ENCODE results near the gene TPD52L1.

TPD52L1 gene

DNA sequence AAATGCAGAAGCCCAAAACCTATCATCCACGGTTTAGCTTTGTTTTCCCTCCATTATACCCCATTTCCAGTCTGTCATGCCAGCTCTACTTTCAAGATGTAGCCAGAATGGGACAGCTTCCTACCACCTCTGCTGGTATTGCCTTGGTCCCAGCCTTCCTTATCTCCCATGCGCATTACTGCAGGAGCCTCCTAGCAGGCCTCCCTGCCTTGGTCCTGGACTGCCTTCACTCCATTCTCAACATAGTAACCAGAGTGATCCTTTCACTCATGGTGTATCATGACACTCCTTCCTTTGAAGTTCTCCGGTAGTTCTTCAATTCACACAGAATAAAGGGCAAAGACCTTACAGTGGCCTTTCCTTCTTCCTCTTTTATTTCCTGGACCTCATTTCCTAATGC, 15.9 kb downstream of the TPD52L1 start:
- no peak for DNase-seq (ENCODE audit: low read depth)

GRCh38 chr6:125170376-125170775, 16.8 kb downstream of the TPD52L1 start:
- no peak overlapping the region for H3K4me3 ChIP-seq (ENCODE audit: low read depth, low read length)
- DNase-seq (ENCODE audit: low read depth): peak; percentile 66

More for the DNA sequence above, 15.9 kb downstream of the TPD52L1 start:
- H3K4me3 ChIP-seq (ENCODE audit: low read depth, low read length): no peak overlapping the region

GRCh38 chr6:125173341-125174095, 19.9 kb downstream of the TPD52L1 start:
- no peak for DNase-seq (ENCODE audit: low read depth)
- H3K4me3 ChIP-seq (ENCODE audit: low read depth, low read length): no peak overlapping the region

GRCh38 chr6:125174626-125175025, 21.1 kb downstream of the TPD52L1 start:
- H3K4me3 ChIP-seq (ENCODE audit: low read depth, low read length): no peak overlapping the region
- DNase-seq (ENCODE audit: low read depth): no peak

GRCh38 chr6:125175466-125176048, 22.0 kb downstream of the TPD52L1 start:
- DNase-seq (ENCODE audit: low read depth): no peak
- H3K4me3 ChIP-seq (ENCODE audit: low read depth, low read length): no peak overlapping the region

DNA sequence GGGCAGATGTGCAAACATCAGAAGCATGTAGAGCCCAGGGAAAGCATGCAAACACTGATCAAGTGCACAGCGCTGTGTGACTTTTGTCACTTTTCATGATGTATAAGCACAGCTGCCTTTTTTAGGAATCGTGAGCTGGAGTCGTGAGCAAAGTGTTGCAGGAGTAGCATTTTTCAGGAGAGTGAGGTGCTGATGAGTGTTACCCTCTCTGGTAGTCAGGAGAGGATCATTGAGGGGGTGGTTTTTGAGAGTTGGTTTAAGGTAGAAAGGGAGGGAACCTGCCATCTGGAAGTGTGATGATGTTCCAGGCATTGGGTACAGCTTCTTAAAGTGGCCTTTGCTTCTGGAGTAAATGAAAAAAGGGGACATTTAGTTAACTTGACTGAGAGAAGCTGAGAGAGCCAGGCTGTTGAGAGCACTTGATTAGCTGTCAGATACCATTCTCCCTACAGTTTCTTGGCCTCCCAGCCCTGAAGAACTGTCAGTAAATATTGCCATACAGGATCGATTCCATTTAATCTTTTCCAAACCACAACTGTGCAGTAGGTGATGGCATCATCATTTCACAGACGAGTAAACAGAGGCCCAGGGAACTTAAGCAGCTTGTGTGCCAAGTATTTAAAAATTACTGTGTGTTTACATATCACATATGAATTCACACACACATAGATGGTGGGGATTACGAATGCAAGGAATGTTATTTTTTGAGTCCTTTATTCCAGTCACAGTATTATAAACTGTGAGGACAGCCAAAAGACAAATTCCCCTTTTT, 28.9 kb downstream of the TPD52L1 start:
- no peak overlapping the region for H3K4me3 ChIP-seq (ENCODE audit: low read depth, low read length)
- DNase-seq (ENCODE audit: low read depth): no peak

GRCh38 chr6:125183391-125183790, 29.8 kb downstream of the TPD52L1 start:
- no peak for DNase-seq (ENCODE audit: low read depth)
- no peak overlapping the region for H3K4me3 ChIP-seq (ENCODE audit: low read depth, low read length)

DNA sequence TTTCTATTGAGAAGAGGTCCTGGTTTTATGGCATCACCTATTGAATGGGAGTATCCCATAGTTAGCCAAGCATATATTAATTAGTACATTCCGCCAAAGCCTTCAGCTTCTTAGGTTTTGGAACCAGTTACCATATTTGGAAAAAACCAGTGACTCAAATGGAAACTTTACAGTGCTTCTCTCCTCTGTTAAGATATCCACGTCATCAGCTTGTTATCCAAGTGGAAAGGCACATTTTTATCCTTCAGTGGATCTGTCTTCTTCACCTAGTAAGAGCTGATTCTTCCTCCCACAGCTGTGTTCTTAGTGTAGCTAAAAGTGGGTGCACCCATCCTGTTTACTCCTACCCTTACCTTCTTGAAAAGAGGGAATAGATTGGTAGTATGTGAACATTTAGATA, 34.5 kb downstream of the TPD52L1 start:
- DNase-seq (ENCODE audit: low read depth): no peak
- no peak overlapping the region for H3K4me3 ChIP-seq (ENCODE audit: low read depth, low read length)

DNA sequence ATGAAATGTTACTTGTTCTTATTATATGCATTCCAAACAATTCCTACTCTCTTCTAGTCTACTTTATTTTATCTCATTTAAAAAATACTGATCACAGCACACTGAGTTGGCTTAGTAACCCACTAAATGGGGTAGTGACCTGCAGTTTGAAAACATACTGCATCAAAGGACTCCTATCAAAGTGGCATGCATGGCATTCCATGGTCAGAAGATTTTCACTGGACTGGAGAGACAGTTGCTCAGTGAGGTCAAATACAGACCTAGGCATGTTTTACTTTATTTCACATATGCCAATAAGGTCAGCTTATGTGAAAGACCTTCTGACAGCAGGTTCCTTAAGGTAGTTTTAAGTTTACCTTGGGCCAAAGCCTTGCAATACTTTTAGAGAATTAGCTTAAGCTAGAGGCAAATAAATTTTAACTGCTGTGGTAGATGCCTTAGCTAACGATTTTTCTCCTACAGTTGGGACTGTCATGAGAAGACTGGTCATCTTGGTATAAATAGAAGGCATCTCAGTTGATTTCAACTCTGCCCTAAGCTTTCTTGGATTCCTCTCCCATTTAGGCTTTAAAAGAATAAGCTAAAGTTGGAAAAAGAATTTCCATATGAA, 35.1 kb downstream of the TPD52L1 start:
- H3K4me3 ChIP-seq (ENCODE audit: low read depth, low read length): no peak overlapping the region
- DNase-seq (ENCODE audit: low read depth): no peak

GRCh38 chr6:125189494-125189893, 35.9 kb downstream of the TPD52L1 start:
- H3K4me3 ChIP-seq (ENCODE audit: low read depth, low read length): no peak overlapping the region
- DNase-seq (ENCODE audit: low read depth): no peak

GRCh38 chr6:125190667-125191066, 37.1 kb downstream of the TPD52L1 start:
- DNase-seq (ENCODE audit: low read depth): no peak
- no peak overlapping the region for H3K4me3 ChIP-seq (ENCODE audit: low read depth, low read length)

DNA sequence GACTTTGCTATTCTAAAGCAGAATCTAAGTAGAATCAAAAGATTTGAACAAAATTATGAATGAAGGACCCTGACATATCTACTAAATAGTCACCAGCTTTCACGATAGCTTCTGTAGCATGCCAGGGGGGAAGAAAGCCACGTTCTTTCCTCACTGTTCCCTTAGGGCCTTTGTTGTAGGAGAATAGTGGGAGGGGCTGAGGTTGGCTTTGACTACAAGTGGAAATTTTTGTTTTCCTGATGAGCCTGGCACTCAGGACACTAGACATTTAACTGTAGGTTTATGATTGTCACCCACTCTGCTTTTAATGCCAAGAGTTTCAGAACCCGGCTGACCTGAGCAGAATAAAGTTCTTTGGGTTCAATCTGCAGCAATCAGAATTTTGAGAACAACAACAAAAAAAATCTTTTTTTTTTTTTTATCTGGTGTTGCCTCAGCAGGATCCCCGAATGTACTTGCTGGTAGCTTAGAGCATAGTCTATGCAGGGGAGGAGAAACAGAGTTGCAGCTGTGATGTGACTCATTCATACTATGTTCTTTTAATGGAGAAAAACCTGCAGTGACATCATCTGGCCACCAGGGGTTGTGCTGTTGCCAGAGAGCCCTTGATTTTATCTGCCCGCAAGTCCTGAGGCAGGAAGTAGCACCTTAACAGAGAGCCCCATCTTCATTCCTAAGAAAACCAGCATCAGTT, 38.5 kb downstream of the TPD52L1 start:
- no peak overlapping the region for H3K4me3 ChIP-seq (ENCODE audit: low read depth, low read length)
- DNase-seq (ENCODE audit: low read depth): peak; percentile 72

DNA sequence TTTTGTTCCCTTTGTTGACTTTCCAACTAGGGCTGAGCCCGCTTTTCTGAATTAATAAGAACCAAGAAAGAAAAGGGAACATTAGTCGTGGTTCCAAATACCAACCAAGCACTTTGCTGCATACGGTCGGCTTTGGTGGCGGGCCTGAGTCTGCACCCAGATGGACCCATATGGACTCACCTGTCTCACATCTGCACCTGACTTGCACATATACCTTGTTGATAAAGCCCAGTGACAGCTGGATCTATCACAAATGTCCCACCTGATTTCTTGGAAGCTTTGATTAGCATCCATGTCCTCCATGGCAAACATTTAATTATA, 39.0 kb downstream of the TPD52L1 start:
- H3K4me3 ChIP-seq (ENCODE audit: low read depth, low read length): no peak overlapping the region
- no peak for DNase-seq (ENCODE audit: low read depth)

- no peak overlapping the region for H3K4me3 ChIP-seq (ENCODE audit: low read depth, low read length)
- no peak for DNase-seq (ENCODE audit: low read depth)
These were observed 39.6 kb downstream of the TPD52L1 start for GRCh38 chr6:125193208-125193607.

GRCh38 chr6:125194941-125195340, 41.4 kb downstream of the TPD52L1 start:
- no peak overlapping the region for H3K4me3 ChIP-seq (ENCODE audit: low read depth, low read length)
- no peak for DNase-seq (ENCODE audit: low read depth)

DNA sequence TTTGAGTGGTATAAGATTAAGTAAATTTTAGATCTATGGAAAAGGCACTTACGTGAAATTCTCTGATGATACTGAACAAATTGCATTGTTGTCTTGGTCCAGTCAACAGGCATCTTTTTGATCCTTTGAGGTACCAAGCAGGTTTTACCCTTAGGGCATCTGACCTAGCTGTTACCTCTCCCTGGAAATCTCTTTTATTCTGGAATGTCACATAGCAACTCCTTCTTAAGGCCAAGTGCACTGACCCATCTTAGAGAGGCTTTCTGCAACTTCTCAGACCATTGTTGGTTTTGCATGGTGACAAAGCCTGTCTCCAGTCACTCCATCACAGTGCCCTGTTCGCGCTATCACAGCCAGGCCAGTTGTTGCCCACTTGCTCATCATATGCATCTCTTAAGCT, 42.0 kb downstream of the TPD52L1 start:
- DNase-seq (ENCODE audit: low read depth): no peak
- H3K4me3 ChIP-seq (ENCODE audit: low read depth, low read length): no peak overlapping the region

DNA sequence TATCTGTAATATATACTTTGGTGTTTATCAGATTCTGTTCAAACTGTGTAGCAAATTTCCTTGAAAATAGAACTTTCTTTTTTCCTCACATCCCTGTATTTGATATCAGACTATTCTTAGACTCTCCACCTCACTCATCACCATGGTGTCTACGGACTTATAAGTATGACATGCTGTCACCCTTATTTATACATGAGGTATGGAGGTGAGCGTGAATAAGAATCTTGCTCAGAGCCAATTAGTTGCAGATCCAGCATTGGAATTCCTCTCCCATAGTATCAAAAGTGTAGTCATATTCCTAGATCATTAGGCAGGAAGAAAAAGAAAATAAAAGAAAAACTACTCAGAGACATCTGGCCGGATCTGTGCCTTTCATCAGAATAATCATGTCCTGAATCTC, 43.0 kb downstream of the TPD52L1 start:
- DNase-seq (ENCODE audit: low read depth): no peak
- H3K4me3 ChIP-seq (ENCODE audit: low read depth, low read length): no peak overlapping the region

- DNase-seq (ENCODE audit: low read depth): peak; percentile 60
These were observed 44.3 kb downstream of the TPD52L1 start for GRCh38 chr6:125197795-125198269.

DNA sequence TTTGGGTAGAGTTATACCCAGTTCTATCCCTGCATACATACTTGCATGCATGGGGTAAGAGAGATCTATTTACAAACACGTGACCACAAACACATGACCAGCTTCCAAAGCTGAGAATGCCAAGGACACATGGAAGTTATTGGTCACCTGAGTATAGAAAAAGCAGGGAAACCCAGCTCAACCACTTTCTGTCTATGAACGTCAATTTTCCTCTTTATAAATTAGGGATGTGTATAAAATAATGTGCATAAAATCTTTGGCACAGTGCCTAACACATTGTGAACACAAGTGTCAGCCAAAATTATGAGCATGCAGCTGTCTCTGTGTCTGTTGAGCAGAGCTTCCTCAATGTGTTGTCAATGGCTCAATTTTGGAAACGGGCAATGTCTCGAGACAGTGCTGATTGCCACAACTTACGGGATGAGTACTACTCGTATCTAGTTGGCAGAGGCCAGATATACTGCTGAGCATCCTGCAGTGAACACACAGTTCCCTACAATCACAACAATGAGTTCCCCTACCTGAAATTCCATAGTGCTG, 44.9 kb downstream of the TPD52L1 start:
- H3K4me3 ChIP-seq (ENCODE audit: low read depth, low read length): no peak overlapping the region
- DNase-seq (ENCODE audit: low read depth): no peak

More at GRCh38 chr6:125197795-125198269, 44.3 kb downstream of the TPD52L1 start:
- H3K4me3 ChIP-seq (ENCODE audit: low read depth, low read length): no peak overlapping the region
